Fibroblast of lung (primary cell): ENCODE data around the gene PCDH15. TPM values are rescaled to one million over a fixed set of nuclear protein-coding genes. Genes with fewer than 3 reads are reported as not detected.

ENCODE experiments used
- DNase-seq, 2 donors: peaks; one replicate each; pipeline versions ENCODE4 v3.0.0 to v3.0.0-alpha.2; 2010; ENCODE audit warnings: low read depth in 2 of 2
- H2AFZ ChIP-seq: 2 replicates; pipeline ENCODE4 v1.5.1; 2012; ENCODE audit warnings: low read length, control low read depth, inconsistent platforms
- H3K27ac ChIP-seq: 2 replicates; pipeline ENCODE4 v1.5.1; 2011; ENCODE audit warnings: low read length, control low read depth; ENCODE audit not compliant: insufficient read depth
- H3K27me3 ChIP-seq: 2 replicates; pipeline ENCODE4 v1.5.1; 2011; ENCODE audit warnings: mild to moderate bottlenecking, low read length; ENCODE audit not compliant: control insufficient read depth, insufficient read depth
- H3K36me3 ChIP-seq: 2 replicates; pipeline ENCODE4 v1.5.1; 2011; ENCODE audit warnings: low read length; ENCODE audit not compliant: control insufficient read depth, insufficient read depth
- H3K4me1 ChIP-seq: 2 replicates; pipeline ENCODE4 v1.5.1; 2011; ENCODE audit warnings: low read length; ENCODE audit not compliant: control insufficient read depth, insufficient read depth; ENCODE audit errors: extremely low read depth
- H3K4me2 ChIP-seq: 2 replicates; pipeline ENCODE4 v1.5.1; 2011; ENCODE audit warnings: low read length, control low read depth; ENCODE audit not compliant: insufficient read depth; ENCODE audit errors: extremely low read depth
- H3K4me3 ChIP-seq, 4 experiments: fragments of 200-600 bp in 1 of 4; sonication (generic) in 1 of 4; replicated peaks in 1 of 4; 2 replicates each; pipeline ENCODE4 v1.5.1; 2011 to 2016; ENCODE audit warnings: low read length in 4 of 4, low read depth in 3 of 4, mild to moderate bottlenecking in 3 of 4, control low read depth in 2 of 4, inconsistent platforms in 1 of 4, mixed read lengths in 1 of 4; ENCODE audit not compliant: insufficient read depth in 1 of 4; ENCODE audit errors: control extremely low read depth in 1 of 4
- H3K79me2 ChIP-seq: 2 replicates; pipeline ENCODE4 v1.5.1; 2012; ENCODE audit warnings: mild to moderate bottlenecking, low read length, inconsistent platforms; ENCODE audit not compliant: control insufficient read depth, insufficient read depth
- H3K9ac ChIP-seq: 2 replicates; pipeline ENCODE4 v1.5.1; 2011; ENCODE audit warnings: mild to moderate bottlenecking, low read length, control low read depth; ENCODE audit not compliant: insufficient read depth
- H3K9me3 ChIP-seq: 2 replicates; pipeline ENCODE4 v1.5.1; 2012; ENCODE audit warnings: low read depth, low read length; ENCODE audit not compliant: control insufficient read depth, insufficient read depth
- H4K20me1 ChIP-seq: 2 replicates; pipeline ENCODE4 v1.5.1; 2011; ENCODE audit warnings: low read length; ENCODE audit not compliant: control insufficient read depth, insufficient read depth; ENCODE audit errors: extremely low read depth
- CTCF ChIP-seq, 2 donors: IDR thresholded peaks in 1 of 2; conservative IDR thresholded peaks in 1 of 2; 1 replicate in 1 of 2; 2 replicates in 1 of 2; pipeline ENCODE4 v1.5.1; 2011 to 2012; ENCODE audit warnings: low read length in 2 of 2, control low read depth in 1 of 2, inconsistent platforms in 1 of 2, low read depth in 1 of 2, mild to moderate bottlenecking in 1 of 2
- EZH2 ChIP-seq: IDR thresholded peaks from 2 replicates; pipeline ENCODE4 v1.5.1; 2012; ENCODE audit warnings: low read length, control low read depth, mild to moderate bottlenecking; ENCODE audit errors: missing control alignments
- polyA plus RNA-seq, 2 donors: library from polyadenylated mRNA; depleted of rRNA in 1 of 2; stranded (reverse) in 1 of 2; unstranded in 1 of 2; fragments of >200 nt; gene quantifications; 2 replicates each; pipeline ENCODE4 v1.2.1, GENCODE V29; 2011 to 2012; ENCODE audit warnings: missing spikeins in 1 of 2
- total RNA-seq: library from RNA; depleted of rRNA; stranded (reverse); fragments of >200 nt; gene quantifications from 2 replicates; pipeline ENCODE4 v1.2.1, GENCODE V29; 2014

PCDH15 gene
- total and polyA plus RNA-seq, 2 donors (not counting 1 experiment from before 2014, with no cell fraction given), result under 0.01 TPM; not detected in 1

GRCh38 chr10:54063514-54063913, 737.5 kb downstream of the PCDH15 start:
- H3K36me3 ChIP-seq, result no peaks in the 10 kb centered on the region
- H3K4me2 ChIP-seq, result no peak overlapping the region
- H3K27ac ChIP-seq, result no peak overlapping the region
- no peaks in the 10 kb centered on the region for H4K20me1 ChIP-seq
- H3K79me2 ChIP-seq, result no peaks in the 10 kb centered on the region
- no peak overlapping the region for H2AFZ ChIP-seq
- H3K27me3 ChIP-seq, result no peaks in the 10 kb centered on the region
- DNase-seq, result no peak
- no peak overlapping the region for H3K4me3 ChIP-seq
- no peak for TF ChIP-seq CTCF (conservative IDR thresholded peaks at IDR 0.05 in 1 of 2, IDR thresholded peaks at IDR 0.05 in 1 of 2; ENCODE audit: low read depth in 1 of 2, low read length in 2 of 2)
- no peak for TF ChIP-seq EZH2
- no peaks in the 10 kb centered on the region for H3K9me3 ChIP-seq
- no peaks in the 10 kb centered on the region for H3K4me1 ChIP-seq
- H3K9ac ChIP-seq, result no peak overlapping the region

GRCh38 chr10:54060572-54060971, 740.5 kb downstream of the PCDH15 start:
- no peak overlapping the region for H3K9ac ChIP-seq
- no peaks in the 10 kb centered on the region for H3K9me3 ChIP-seq
- H4K20me1 ChIP-seq, result no peaks in the 10 kb centered on the region
- H3K79me2 ChIP-seq, result no peaks in the 10 kb centered on the region
- H3K4me1 ChIP-seq, result no peaks in the 10 kb centered on the region
- no peaks in the 10 kb centered on the region for H3K36me3 ChIP-seq
- no peaks in the 10 kb centered on the region for H3K27me3 ChIP-seq
- H3K4me3 ChIP-seq, result no peak overlapping the region
- H2AFZ ChIP-seq, result no peak overlapping the region
- TF ChIP-seq EZH2, result no peak
- no peak for TF ChIP-seq CTCF (conservative IDR thresholded peaks at IDR 0.05 in 1 of 2, IDR thresholded peaks at IDR 0.05 in 1 of 2; ENCODE audit: low read depth in 1 of 2, low read length in 2 of 2)
- H3K27ac ChIP-seq, result no peak overlapping the region
- no peak overlapping the region for H3K4me2 ChIP-seq
- no peak for DNase-seq

GRCh38 chr10:54057357-54057756, 743.7 kb downstream of the PCDH15 start:
- Histone ChIP-seq H4K20me1 (no peaks in the 10 kb centered on the region), H3K27ac (no peak overlapping the region), H3K4me2 (no peak overlapping the region), H3K9me3 (no peaks in the 10 kb centered on the region), H3K27me3 (no peaks in the 10 kb centered on the region), H3K9ac (no peak overlapping the region), H3K79me2 (no peaks in the 10 kb centered on the region), H2AFZ (no peak overlapping the region), H3K4me3 (no peak overlapping the region), H3K36me3 (no peaks in the 10 kb centered on the region), H3K4me1 (no peaks in the 10 kb centered on the region)
- DNase-seq, result no peak
- TF ChIP-seq EZH2, result no peak
- no peak for TF ChIP-seq CTCF (conservative IDR thresholded peaks at IDR 0.05 in 1 of 2, IDR thresholded peaks at IDR 0.05 in 1 of 2; ENCODE audit: low read depth in 1 of 2, low read length in 2 of 2)
